ENCODE data around the gene CASP10.

DNA sequence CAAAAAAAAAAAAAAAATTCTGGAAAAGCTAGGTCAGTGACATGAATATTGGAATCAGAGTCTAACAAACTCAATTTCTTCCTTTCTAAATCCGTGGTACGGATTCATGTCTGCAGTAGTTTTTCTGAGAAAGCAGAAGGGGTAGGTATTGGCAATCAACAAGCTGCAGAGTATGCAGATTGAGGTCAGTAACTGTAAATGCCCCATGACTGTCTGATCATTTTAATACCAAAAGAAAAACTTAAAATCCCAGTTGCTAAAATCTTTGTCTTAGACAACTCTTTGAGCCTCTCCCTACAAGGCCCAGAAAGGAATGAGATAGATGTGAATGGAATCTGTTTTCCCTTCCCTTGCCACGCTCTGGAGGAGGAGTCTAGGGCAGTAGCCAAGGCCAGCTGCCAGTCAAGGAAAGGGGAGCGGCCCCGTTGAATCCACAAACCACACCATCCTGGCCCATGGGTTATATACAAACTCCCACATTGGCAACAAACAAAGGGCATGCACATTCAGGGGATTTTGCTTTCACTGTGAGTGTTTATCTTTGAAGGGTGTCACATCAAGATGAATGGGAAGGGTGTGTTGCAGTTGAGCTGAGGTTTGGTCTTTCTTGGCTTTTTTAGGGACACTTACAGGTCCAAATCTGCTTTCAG lies 71.3 kb downstream of the CASP10 start:
- TF ChIP-seq PHF5A (CRISPR knock-in tag; IDR thresholded peaks at IDR 0.05; ENCODE audit: low read depth, unreplicated experiment), result no peak
- TF ChIP-seq, protein P1, sequence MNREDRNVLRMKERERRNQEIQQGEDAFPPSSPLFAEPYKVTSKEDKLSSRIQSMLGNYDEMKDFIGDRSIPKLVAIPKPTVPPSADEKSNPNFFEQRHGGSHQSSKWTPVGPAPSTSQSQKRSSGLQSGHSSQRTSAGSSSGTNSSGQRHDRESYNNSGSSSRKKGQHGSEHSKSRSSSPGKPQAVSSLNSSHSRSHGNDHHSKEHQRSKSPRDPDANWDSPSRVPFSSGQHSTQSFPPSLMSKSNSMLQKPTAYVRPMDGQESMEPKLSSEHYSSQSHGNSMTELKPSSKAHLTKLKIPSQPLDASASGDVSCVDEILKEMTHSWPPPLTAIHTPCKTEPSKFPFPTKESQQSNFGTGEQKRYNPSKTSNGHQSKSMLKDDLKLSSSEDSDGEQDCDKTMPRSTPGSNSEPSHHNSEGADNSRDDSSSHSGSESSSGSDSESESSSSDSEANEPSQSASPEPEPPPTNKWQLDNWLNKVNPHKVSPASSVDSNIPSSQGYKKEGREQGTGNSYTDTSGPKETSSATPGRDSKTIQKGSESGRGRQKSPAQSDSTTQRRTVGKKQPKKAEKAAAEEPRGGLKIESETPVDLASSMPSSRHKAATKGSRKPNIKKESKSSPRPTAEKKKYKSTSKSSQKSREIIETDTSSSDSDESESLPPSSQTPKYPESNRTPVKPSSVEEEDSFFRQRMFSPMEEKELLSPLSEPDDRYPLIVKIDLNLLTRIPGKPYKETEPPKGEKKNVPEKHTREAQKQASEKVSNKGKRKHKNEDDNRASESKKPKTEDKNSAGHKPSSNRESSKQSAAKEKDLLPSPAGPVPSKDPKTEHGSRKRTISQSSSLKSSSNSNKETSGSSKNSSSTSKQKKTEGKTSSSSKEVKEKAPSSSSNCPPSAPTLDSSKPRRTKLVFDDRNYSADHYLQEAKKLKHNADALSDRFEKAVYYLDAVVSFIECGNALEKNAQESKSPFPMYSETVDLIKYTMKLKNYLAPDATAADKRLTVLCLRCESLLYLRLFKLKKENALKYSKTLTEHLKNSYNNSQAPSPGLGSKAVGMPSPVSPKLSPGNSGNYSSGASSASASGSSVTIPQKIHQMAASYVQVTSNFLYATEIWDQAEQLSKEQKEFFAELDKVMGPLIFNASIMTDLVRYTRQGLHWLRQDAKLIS (CRISPR knock-in tag; IDR thresholded peaks at IDR 0.05), result no peak

Data from HepG2 (cell line).